T follicular helper cell (primary cell): ENCODE data around the gene TPK1.
"Not testable (repeated sequence)": the region's sequence is repeated elsewhere in the genome, so short reads cannot be mapped to it uniquely, and the experiment has no call there.

Source experiments
- DNase-seq: peaks from one replicate; pipeline ENCODE4 v3.0.0-alpha.2; 2020; ENCODE audit warnings: low read depth

TPK1 gene

GRCh38 chr7:144474800-144475615 lies 360.8 kb downstream of the TPK1 start:
- no peak for DNase-seq

GRCh38 chr7:144474363-144474762 lies 361.5 kb downstream of the TPK1 start:
- DNase-seq = no peak

- DNase-seq = no peak
Observed at GRCh38 chr7:144473908-144474307, 361.9 kb downstream of the TPK1 start.

- no peak for DNase-seq
Observed at GRCh38 chr7:144470078-144470477, 365.8 kb downstream of the TPK1 start.

GRCh38 chr7:144468990-144469732 lies 366.7 kb downstream of the TPK1 start:
- no peak for DNase-seq

GRCh38 chr7:144459635-144460034 lies 376.2 kb downstream of the TPK1 start:
- DNase-seq = no peak

GRCh38 chr7:144455040-144455404 lies 380.8 kb downstream of the TPK1 start:
- DNase-seq = no peak

- DNase-seq = no peak
Observed at GRCh38 chr7:144454256-144455039, 381.4 kb downstream of the TPK1 start.

GRCh38 chr7:144452064-144452463 lies 383.8 kb downstream of the TPK1 start:
- no peak for DNase-seq

GRCh38 chr7:144445590-144445989 lies 390.3 kb downstream of the TPK1 start:
- no peak for DNase-seq

- no peak for DNase-seq
Observed at GRCh38 chr7:144439717-144440205, 396.1 kb downstream of the TPK1 start.

- no peak for DNase-seq
Observed at GRCh38 chr7:144438759-144439158, 397.1 kb downstream of the TPK1 start.

- peak; percentile 14 for DNase-seq
Observed at GRCh38 chr7:144437370-144438191, 398.3 kb downstream of the TPK1 start.

GRCh38 chr7:144436500-144436899 lies 399.4 kb downstream of the TPK1 start:
- no peak for DNase-seq

GRCh38 chr7:144428431-144428830 lies 407.4 kb downstream of the TPK1 start:
- no peak for DNase-seq

- DNase-seq = not testable (repeated sequence)
Observed at GRCh38 chr7:144427539-144427938, 408.3 kb downstream of the TPK1 start.

- not testable (repeated sequence) for DNase-seq
Observed at GRCh38 chr7:144418931-144419330, 416.9 kb downstream of the TPK1 start.

- DNase-seq = no peak
Observed at GRCh38 chr7:144416341-144416740, 419.5 kb downstream of the TPK1 start.

- no peak for DNase-seq
Observed at GRCh38 chr7:144415858-144416257, 420.0 kb downstream of the TPK1 start.

GRCh38 chr7:144414815-144415214 lies 421.0 kb downstream of the TPK1 start:
- DNase-seq = no peak

- no peak for DNase-seq
Observed at GRCh38 chr7:144410441-144410840, 425.4 kb downstream of the TPK1 start.
